Inflammatory macrophage (primary cell): ENCODE measurements around the gene RNASE9.
"Not testable (repeated sequence)": the region's sequence is repeated elsewhere in the genome, so short reads cannot be mapped to it uniquely, and the experiment has no call there.

Source experiments
- DNase-seq, 2 donors: peaks; one replicate each; pipeline ENCODE4 v3.0.0-alpha.2; 2020 to 2022
- total RNA-seq, 18 experiments: gene quantifications; one replicate each; lab custom pipeline; 2026; ENCODE audit warnings: mixed read lengths in 6 of 18, inconsistent platforms in 2 of 18; lab: John Stamatoyannopoulos, UW

Gene RNASE9
- 0 to 0.08 (median 0) reads per million in 18 experiments for total RNA-seq

GRCh38 chr14:20560961-20561360, at the start of gene RNASE9:
Gene RNASE9, minus strand, starts transcription at chr14:20561047.
- no peak for DNase-seq

DNA sequence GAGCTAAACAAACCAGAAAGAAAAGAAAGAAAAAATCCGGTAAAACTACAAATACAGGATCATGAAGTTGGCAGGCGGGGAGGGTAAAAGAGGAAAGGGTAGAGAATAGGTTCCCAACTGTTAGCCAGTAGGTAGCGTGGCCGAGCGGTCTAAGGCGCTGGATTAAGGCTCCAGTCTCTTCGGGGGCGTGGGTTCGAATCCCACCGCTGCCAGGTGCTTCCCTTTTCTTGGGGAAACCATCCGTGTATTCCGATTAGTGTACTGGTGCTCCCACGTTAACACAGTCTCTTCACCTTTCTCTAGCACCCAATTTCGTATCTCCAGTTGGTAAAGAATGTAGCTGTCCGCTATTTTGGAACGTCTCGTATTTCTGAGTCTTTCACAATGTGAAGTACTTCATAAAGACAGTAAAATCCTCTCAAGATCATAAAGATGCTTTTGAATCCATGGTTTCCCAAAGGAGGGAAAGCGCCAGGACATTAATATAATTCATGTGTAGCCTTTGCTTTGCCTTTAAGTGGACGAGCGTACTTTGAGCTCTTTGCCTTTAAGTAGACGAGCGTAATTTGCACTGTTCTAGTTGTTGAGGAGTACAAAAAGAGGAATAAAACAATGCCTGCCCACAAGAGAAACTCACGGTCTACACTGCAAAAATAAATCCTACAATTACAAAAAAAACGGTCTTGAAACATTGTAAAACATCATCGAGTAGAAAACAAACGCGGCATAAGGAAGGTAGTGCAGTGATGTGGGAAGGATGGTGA, 49.3 kb upstream of the RNASE9 start:
- DNase-seq = peak; percentile 60 to 67

DNA sequence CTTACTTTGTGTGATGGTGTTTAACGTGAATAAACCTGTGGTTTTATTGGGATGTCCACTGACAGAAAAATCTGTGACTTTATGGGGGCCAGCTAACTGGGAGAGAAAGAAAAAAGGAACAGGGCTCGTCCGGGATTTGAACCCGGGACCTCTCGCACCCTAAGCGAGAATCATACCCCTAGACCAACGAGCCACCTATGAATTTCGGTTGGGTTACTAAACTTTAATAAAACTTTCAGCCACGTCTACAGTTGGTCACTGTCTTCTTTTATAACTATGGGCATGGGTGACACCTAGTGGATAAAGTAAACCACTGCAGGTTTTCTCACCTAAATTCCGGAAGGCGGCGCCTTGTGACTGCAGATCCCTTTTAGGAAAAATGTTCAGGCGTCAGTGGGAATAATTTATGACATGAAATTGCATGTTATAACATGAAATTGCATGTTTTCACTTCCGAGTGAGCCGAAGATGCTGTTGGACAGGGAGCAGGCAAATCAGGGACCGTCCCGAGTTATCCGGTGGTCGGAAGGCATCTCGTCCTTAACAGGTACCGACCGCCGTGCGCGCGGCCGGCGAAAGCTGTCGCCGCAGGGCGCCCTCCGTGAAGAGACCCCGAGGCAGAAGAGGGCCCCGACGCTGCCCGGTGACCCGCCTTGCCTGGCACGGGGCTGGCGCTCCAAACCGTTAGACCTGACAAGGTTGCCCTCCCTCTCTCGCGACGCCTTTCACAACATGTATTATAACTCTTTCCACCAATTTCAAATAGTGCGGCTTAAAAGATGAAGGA, 48.6 kb upstream of the RNASE9 start:
- peak; percentile 84 to 90 for DNase-seq

DNA sequence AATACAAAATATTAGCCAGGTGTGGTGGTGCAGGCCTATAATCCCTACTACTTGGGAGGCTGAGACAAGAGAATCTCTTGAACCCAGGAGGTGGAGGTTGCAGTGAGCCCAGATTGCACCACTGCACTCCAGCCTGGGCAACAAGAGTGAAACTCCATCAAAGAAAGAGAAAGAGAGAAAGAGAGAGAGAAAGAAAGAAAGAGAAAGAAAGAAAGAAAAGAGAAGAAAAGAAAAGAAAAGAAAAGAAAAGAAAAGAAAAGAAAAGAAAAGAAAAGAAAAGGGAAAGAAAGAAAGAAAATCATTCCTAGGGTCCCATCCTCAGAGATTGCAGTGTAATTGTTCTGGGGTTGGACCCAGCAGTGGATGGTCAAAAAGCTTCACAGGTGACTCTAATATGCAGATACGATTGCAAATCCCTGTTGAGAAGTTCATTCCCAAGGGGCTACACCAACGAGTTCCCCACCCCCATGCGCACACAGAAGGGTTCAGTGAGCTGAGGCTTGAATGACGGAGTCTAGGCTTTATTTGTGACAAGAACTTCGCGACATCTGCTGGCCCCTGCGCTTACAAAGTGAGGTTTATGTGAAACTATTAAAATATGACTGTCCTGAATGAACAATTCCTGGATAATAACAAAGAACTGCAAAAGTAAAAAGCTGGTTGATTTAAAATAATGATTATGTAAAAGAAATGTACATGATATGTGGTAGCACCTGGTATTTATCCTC, 47.7 kb upstream of the RNASE9 start:
- no peak for DNase-seq

DNA sequence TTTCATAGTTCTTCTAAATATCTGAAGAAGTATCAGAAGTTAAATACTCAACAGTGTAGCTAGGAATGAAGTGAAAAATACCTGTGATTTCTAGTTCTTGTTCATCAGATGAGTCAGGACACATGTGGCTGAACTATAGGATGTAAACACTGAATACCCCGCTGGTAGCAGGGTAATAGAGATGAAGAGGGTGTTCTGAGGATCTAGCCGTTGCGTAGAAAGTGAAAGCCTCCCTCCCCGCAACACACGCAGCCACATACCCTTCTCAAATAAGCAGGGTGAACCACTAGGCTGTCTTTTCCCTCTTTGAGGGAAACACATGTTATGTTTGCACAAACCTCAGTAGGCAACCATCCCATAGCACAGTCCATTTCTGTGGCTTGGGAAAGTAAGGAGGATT, 46.8 kb upstream of the RNASE9 start:
- no peak for DNase-seq

DNA sequence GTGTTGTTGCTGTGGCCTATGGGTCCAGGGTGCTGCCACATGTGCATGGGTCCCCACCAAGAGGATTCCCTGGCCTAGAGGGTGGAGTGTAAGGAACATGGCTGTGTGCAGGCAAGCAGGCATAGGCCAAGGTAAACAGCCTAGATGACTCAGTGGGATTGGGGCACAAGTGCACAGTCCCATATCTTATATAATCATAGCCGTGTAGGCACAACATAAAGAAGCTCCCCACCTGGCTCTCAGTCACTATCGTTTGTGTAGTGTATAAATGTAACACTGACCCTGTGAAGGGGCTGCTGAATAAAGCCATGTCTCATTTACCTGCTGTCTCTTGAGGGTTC, 46.0 kb upstream of the RNASE9 start:
- DNase-seq = no peak

- DNase-seq = peak; percentile 56 to 70
These were observed 45.5 kb upstream of the RNASE9 start for GRCh38 chr14:20606190-20606901.

DNA sequence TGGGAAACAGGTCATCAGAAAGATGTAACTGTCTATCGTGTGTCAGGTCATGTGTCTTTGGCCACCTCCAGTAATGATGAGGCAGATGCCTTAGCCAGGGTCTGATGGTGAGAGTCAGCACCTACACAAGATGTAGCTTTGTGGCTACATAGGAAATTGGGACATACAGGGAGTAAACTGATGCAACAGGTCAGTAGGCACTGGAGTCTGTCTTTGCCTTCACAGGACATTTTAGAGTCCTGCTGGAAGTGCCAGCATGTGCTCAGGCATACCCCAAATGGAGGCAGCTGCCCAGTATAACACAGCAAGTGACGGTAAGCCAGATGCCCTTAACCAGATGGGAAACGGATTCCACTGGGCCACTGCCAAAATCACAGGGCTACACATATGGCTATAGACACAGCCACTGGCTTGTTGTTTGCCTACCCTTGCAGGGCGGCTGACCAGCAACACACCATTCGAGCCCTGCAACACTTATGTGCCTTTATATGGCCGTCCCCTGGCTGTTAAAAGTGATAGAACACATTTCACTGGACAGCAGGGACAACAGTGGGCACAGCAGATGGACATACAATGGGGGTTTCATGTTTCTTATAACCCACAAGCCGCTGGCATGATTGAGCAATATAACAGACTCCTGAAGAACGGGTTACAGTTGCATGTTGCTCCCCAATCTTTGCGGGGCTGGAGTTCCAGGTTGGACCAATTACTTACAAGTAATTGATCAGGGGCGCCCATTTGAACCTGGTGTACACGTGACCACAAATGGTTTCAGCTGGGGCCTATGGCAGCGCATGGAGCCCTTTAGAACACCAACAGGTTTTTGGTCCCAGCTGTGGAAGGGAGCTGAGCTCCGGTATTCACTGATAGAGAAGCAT, 43.2 kb upstream of the RNASE9 start:
- DNase-seq = no peak

DNA sequence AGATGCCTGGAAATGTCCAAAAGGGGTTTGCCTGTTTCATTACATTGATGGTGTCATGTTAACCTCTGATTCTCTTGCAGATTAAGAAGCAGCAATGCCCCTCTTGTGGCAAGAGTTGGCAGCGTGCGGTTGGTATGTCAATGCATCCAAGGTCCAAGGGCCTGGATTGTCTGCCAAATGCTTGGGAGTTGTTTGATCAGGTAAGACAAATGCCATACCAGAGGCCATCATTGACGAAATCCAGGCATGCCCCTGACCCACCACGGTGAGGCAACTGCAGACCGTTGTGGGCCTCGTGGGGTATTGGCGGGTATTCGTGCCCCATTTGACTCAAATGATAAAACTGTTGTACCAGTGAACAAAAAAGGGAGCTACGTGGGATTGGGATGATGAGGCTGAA, 41.7 kb upstream of the RNASE9 start:
- DNase-seq = no peak

- no peak for DNase-seq
These were observed 40.7 kb upstream of the RNASE9 start for GRCh38 chr14:20601522-20601921.

- DNase-seq = no peak
These were observed 36.3 kb upstream of the RNASE9 start for GRCh38 chr14:20597108-20597507.

DNA sequence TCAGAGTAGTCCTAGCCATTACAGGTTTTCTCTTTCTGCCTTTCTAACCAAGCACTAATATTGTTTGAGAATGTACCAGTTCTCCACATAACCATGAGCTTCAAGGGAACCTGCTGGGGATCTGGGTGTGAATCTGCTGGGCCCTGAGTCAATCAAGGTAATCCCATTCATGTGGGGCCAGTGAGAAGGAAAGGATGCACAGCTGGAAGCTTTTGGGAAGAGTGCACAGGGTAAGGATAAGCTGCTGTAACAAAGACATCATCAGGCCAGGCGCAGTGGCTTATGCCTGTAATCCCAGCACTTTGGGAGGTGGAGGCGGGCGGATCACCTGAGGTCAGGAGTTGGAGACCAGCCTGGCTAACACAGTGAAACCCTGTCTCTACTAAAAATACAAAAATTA, 34.9 kb upstream of the RNASE9 start:
- DNase-seq = not testable (repeated sequence)

- no peak for DNase-seq
These were observed 31.7 kb upstream of the RNASE9 start for GRCh38 chr14:20592574-20592973.

DNA sequence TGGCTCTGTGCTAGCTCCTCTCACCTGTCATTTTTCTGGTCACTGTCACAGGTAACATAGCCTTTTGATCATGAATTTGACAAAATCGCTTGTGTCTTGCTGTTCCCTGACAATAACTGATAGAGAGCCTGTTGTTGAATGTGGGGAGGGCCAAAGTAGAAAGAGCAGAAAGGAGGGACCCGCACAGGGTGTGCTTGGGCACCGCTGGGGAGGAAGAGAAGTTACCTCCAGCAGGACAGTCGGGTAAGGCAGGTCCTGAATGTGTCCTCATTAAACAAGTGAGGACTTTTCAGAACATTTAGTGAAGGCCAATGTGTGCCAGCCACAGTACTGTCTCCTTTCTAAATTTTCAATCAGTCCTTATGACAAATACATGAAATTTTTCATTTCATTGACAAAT, 30.4 kb upstream of the RNASE9 start, which contains the start of gene RNASE12:
TSS of gene RNASE12 (minus strand) at position 142 of the 400 bp plus-strand sequence. CDS start 653 bp downstream, outside the sequence.
- no peak for DNase-seq

DNA sequence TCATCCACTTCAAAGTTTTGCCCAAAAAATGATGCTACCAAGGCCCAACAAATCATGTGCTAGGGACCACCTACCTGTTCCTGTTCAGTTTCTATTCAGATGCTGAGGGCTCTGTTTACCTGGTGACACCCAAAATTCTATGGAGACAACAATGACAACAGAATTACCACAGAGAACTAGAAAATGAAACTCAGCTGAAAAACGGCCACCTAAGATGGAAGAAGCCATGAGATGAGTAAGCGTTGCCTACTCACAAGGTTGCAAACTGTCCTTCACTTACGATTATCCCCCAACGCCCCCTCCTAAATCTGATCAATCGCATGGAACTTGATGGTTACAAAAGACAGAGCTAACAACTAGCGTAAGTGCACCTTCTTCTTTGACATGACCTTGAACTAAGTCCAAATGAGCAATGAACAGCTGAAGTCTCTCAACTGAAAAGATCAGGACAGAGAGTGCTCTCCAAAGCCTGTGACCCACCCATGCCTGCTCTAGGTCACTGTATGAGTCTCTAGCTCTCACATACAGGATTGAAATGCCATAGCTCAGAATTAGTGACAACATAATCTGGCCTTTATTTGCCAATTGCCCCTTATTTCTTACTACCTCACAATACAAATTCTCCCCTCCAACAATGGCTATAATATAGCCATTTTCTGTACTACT, 26.8 kb upstream of the RNASE9 start, which contains the start of gene RNASE11:
TSS of gene RNASE11 (minus strand) at position 513 of the 666 bp plus-strand sequence.
- no peak for DNase-seq

DNA sequence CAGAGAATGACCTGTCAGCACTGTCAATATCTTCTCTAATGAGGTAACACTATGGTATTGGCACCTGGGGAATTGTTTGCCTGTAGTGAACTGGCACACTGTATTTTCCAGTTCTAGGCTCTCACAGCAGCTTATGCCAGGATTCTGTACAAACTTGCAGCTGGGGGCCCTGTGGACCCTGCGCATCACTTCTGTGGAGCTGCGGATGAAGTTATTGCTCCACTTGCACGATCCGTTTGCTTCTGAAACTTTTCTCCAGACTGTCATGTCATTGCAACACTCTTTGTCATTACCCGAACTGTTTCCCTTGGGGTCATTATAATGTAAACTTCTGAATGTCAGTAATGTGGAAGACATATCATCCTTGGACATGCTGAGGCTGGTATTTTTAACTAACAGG, 23.1 kb upstream of the RNASE9 start:
- no peak for DNase-seq

DNA sequence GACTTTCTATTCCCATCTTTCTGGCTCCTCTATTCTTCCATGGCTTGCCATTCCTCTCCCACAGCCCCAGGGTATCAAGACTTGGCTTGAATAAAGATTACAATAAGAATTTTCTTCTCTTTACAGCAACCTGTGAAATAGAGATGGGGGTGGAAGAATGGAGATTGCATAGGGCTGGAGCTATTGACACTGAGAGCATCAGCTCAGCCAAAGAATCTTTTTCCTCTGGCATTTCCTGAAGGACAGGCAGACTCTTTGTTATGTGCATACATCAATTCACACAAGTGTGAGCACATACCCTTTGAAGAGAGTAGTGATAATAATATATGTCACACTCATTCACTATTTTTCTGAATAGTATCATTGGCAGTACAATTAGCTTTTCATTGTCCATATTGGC, 22.3 kb upstream of the RNASE9 start:
- DNase-seq = no peak

- DNase-seq = peak; percentile 22 to 29
These were observed 19.4 kb upstream of the RNASE9 start for GRCh38 chr14:20580242-20580641.

- DNase-seq = no peak
These were observed 18.1 kb upstream of the RNASE9 start for GRCh38 chr14:20578784-20579502.

GRCh38 chr14:20578325-20578724, 17.5 kb upstream of the RNASE9 start:
- no peak for DNase-seq
